ENCODE measurements around the gene CKMT2.

DNA sequence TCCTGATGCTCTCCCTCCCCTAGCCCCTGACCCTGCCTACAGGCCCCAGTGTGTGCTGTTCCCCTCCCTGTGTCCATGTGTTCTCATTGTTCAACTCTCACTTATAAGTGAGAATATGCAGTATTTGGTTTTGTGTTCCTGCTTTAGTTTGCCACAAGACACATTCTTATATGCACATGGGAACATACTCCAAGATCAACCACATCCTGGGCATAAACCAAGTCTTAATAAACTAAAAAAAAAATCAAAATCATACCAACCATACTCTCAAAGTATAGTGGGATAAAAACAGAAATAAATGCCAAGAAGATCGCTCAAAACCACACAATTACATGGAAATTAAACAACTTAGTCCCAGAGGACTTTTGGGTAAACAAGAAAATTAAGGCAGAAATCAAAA, 57.0 kb downstream of the CKMT2 start:
- TF ChIP-seq EZH2phosphoT487 (IDR thresholded peaks at IDR 0.05; ENCODE audit: insufficient read depth, low read depth) (no peak), EZH2 (IDR thresholded peaks at IDR 0.05; ENCODE audit: insufficient read depth, poor library complexity, severe bottlenecking) (no peak)

All from GM23248 (cell line).